GM18907 (cell line): Measurements from ENCODE around the gene TLR4.
A peak's percentile ranks its signal among the peaks of the same experiment; 100 is the strongest.

Experiments used
- ATAC-seq: cut with Tn5 transposase; IDR thresholded peaks from one replicate; pipeline ENCODE4 v1.9.1; 2021; ENCODE audit warnings: mild to moderate bottlenecking, moderate library complexity; ENCODE audit not compliant: unreplicated experiment

The TLR4 gene

DNA sequence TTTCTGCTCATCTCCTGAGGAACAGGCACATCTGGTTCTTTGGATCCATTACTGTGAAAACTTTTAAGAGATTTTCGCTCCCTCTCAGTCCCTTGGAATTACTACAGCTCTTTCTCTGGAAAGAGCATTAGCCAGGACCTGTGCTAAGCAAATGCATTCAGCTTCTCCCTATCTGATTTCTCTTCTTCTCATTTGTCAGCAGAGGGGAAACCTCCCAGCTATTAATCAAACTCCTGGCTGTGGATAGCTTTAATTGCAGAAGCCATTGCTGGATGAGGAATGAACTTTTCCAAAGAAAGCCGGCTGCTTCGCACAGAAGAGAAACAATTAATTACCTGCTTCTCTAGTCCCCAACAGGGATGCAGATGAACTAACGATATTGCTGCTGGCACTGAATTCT, 37.9 kb downstream of the TLR4 start:
- no peak for ATAC-seq

DNA sequence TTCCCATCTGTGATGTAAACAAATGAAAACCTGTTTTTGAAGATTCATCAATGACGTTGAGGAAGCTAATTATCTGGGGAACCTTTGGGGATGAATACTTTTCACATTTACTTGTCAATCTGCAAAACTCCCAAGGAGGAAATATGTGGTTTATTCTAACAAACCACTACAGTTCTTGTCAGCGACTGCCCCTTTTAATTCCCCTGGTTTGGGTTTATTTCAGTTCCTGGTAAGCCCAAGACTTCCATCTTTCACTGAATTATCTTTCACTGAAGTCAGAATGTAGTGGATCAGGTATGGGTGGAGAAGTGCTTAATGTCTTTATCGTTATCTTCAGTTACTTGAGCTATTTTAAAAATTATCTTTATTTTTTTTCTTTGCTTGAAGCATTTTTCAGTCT, 40.2 kb downstream of the TLR4 start:
- ATAC-seq = no peak

DNA sequence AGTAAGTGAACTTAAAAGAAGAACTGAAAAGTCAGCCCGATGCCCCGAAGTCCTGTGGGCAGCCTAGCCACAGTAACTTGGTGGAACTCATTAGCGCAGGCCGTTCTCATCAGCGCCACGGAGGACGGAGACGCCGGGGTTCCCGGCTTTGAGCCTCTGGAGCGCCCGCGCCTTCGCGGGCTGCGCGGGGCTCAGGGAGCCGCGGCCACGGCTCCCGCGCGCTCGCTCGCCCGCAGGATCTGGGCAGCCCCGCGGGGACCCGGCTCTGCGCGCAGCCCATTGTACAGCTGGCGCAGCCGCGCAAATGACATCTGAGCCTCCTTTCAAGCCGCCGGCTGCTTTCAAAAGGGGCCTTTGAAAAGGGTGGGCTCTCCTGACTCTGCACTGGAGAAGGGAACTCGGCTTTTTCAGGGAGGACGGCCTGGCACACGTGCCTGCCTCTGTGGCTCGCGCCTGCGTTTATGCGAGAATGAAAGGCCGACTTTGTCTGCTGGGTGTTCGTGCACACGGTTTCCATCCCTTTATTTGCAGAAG, 40.7 kb downstream of the TLR4 start:
- peak; percentile 59 for ATAC-seq

DNA sequence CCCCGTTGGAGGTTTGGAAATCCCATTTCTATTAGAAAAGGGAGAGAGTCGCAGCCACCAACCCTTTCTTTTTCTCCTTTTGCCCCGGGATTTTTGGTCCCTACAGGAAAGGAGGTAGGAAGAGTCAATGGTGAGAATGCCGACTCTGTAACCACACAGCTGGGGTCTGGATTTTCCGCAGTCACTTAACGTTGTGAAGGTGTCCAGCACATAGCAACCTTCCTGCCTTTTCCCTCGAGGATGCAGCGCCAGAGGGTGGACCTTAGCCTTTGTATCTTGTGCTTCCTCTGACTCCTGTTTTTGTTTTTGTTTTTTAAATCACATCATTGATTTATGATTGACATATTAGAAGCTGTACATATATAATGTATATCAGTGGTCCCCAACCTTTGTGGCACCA, 41.4 kb downstream of the TLR4 start:
- no peak for ATAC-seq

DNA sequence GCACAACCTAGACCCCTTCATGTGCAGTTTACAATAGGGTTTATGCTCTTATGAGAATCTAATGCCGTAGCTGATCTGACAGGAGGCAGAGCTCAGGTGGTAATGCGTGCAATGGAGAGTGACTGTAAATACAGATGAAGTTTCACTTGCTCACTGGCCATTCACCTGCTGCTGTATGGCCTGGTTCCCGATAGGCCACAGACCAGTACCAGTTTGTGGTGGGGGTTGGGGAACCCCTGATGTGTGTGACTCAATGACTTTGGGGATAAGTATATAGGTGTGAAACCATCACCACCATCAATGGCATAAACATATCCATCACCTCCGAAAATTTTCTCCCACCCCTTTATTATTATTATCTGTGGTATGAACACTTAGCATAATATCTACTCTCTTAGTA, 42.1 kb downstream of the TLR4 start:
- ATAC-seq = no peak

DNA sequence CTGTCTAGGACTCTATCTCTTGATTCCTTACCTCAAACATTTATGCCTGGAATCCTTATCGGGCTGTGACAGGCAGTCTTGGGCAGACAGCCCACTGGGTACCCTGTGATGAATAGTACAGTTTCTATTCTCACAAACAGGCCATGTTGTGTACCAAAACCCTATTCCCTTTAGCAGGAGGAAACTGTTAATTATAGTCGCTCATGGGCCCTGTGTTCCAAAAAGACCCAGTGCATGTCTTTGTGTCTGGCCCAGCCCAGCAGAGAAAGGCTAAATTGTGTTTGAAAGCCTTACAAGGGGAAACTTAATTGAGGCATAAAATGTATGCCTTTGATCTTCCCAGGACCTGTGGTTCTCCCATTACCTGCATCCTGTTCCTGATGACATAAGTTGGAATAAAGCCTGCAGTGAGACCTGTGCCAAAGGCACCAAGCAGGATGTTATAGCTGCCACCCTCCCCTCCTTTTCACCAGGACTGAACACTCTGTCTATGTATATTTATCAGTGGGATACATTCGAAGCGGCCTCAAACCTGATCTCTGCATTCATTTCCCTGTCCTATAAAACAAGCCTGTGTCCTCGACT, 43.3 kb downstream of the TLR4 start:
- no peak for ATAC-seq

DNA sequence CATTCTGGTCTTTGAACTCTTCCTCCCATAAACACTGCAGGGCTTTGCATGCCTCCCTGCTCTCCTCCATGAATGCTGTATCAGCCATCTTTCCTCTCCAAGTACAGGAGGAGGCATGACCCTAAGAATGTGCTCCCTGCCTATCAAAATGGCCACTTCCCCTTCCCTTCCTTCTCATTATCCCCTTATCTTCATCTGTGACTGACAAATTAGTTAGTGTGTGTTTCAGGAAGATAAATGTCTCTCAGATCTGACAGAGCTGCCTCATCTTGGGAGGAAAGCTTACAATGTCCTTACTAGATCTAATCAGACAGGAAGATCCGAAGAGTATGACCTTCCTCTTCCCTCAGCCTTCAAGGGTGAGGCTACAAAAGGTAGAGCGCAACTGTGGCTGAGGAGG, 46.2 kb downstream of the TLR4 start:
- no peak for ATAC-seq

DNA sequence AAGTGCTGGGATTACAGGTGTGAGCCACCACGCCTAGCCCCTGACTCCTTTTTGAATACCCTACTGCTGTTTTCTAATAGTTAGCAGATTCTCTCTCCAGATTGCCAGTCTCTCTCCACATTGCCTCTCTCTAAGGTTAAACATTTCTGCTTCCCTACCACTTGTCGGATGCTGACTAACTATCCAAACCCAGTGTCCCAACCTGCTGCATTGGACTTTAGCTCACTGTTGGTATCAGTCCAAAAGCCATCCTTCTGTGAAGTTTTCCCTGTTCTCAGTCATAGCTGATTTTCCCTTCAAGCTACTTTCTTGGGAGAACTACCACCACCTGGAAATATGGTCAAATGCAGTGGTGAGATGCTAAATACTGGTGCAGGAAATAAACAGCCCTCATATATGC, 48.7 kb downstream of the TLR4 start:
- no peak for ATAC-seq

DNA sequence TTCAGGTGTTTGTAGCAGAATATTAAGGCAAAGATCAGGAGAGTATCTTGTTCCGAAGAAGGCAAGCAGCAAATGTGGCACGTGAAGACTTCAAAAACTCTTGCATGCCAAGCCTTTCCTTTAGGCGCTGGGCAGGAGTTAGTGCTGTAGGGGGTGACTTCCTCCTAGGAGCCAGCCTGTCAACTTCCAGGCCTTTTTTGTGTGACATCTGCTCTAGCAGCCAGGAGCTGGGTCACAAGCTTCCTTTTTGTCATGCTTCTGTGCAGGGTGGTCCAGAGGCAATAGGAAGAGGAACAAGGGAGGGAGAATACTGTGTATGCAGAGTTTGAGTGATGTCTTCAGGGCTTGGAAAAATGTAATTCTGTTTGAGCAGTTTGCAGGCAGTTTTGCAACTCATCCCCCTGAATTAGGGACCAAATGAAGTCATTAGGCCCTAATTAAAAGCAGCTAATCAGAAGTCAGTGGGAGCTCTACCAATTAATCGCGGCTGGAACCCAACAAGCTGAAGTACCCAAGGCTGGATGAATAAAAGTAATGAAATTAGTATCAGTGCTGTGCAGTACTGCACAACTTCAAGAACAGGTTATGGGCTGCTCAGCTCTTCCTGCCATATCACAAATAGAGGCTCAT, 53.5 kb downstream of the TLR4 start:
- no peak for ATAC-seq

DNA sequence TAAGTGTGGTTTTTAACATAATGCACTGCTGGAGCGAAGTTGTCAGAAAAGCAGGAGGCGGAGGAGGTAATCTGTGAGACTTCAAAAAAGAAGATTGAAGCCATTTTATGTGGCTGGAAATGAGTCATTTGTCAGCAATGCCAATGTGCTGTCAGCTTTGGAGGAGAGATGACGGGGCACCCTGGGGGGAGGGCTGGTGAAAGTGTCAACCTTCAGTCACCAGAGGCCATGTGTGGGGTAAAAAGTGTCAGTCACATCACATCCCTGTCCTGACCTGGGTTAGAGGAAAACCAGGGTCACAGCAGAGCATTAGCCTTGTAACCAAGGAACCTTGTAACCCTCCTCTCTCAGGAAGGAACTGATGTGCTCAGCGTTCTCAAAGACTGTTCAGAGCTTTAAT, 59.1 kb downstream of the TLR4 start:
- ATAC-seq = no peak

DNA sequence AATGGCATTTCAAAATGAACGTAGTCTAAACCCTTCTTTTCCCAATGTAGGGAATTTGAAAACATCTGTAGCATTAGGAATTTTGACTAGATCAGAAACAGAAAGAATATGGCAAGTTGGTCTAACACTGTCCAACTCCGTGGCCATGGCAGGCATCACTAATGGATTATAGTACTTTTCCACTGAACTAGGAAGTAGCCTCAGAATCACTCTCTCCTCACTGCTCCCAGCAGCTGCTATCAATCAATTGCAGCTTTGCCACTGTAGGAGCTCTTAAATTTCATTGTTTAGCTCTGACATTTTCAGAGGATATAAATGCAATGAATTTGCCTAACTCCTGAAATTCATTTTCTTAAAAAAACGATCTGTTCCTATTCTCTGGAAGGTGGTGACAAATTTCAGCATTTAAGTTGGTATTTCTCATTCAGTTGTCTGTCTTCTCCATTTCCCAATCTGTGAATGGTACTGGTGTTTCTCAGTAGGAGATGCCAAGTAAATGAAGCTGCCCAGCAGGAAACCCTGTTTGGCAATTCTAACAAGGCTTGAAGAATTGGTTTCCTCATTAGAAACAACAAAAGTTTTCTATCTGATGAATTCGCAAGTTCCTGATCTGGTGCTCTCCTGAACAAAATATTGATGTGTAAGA, 64.7 kb downstream of the TLR4 start:
- no peak for ATAC-seq

DNA sequence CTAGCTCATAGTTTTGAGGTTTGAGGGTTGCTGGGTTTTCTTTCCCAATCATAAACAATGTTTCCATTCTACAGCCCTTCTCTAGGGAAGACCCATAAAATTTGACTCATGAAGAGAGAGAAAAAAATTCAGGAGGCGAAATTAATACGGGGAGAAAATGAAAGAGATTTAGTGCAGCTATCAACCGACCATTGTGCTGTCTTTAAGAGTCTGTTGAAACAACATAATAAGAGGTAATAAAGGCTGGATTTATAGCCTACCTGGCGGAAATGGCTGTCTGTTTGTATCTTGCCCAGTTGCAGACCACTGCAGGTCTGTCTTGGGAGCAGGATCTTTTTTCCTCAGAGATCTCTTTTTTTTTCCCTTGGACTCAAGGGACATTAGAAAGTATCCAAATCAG, 66.9 kb downstream of the TLR4 start:
- ATAC-seq = no peak

DNA sequence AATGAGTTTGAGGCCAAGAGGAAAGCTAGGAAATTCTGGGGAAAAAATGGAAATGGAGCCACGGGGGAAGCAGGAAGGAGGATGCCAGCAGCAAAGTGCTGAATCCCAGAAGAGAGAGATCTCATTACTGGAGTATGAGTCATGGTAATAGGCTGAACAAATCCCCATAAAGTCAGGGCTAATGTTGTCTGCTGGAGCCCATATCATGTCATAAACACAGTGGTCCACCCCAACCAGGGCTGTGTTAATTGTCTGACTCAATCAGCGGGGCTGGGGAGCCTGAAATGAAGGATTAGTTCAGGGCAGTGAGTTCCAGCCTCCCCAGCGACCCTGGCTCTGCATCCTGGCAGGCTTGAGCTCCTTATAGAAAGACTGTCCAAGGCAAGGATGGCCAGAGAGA, 68.8 kb downstream of the TLR4 start:
- ATAC-seq = no peak
